GM20000 (cell line): ENCODE results near the gene GLP2R.

Experiments used
- DNase-seq: peaks from one replicate; pipeline ENCODE4 v3.0.0; 2012; ENCODE audit warnings: low spot score
- CTCF ChIP-seq: IDR thresholded peaks from 2 replicates; pipeline ENCODE4 v1.5.1; 2012; ENCODE audit warnings: mild to moderate bottlenecking, control low read depth; ENCODE audit errors: extremely low read depth, missing control alignments

Gene GLP2R

GRCh38 chr17:9790889-9791876 is 34.5 kb upstream of the GLP2R start, which contains the start of gene DHRS7C:
DHRS7C (minus strand) TSS chr17:9791592; CDS start chr17:9791284, 308 bp downstream.
- DNase-seq = no peak
- no peak for TF ChIP-seq CTCF

GRCh38 chr17:9792181-9792840 is 33.4 kb upstream of the GLP2R start:
- DNase-seq = no peak
- no peak for TF ChIP-seq CTCF

- DNase-seq = no peak
- TF ChIP-seq CTCF = no peak
These were observed 27.7 kb upstream of the GLP2R start for GRCh38 chr17:9798008-9798407.

GRCh38 chr17:9798724-9799123 is 27.0 kb upstream of the GLP2R start:
- DNase-seq = no peak
- no peak for TF ChIP-seq CTCF

GRCh38 chr17:9801505-9801904 is 24.2 kb upstream of the GLP2R start:
- no peak for DNase-seq
- no peak for TF ChIP-seq CTCF

GRCh38 chr17:9802294-9802693 is 23.4 kb upstream of the GLP2R start:
- TF ChIP-seq CTCF = no peak
- no peak for DNase-seq

GRCh38 chr17:9802697-9803096 is 23.0 kb upstream of the GLP2R start:
- DNase-seq = no peak
- TF ChIP-seq CTCF = no peak
